B cell (primary cell): Measurements from ENCODE around the gene NPRL2. TPM values are rescaled to one million over a fixed set of nuclear protein-coding genes. Genes with fewer than 3 reads are reported as not detected.

Source experiments
- ATAC-seq: fragments of 200-7000 bp; cut with Tn5 transposase; one replicate; pipeline ENCODE4 v1.10.0; 2021; ENCODE audit warnings: low read depth, mild to moderate bottlenecking, moderate number of reproducible peaks, moderate library complexity
- CTCF ChIA-PET: fragments of 350-600 bp; sonication (Branson Sonifier 250); formaldehyde crosslinking; loops from one replicate; lab custom pipeline; 2021; ENCODE audit warnings: antibody characterized with exemption, inconsistent platforms; lab: Charles Lee
- POLR2A ChIA-PET: fragments of 350-600 bp; sonication (Branson Sonifier 250); formaldehyde crosslinking; loops from one replicate; lab custom pipeline; 2021; ENCODE audit warnings: antibody characterized with exemption; lab: Charles Lee
- DNase-seq: peaks from one replicate; pipeline ENCODE4 v3.0.0; 2013
- H2AFZ ChIP-seq: 2 replicates; pipeline ENCODE4 v1.6.1; 2012; ENCODE audit warnings: mild to moderate bottlenecking, low read depth, low read length; ENCODE audit not compliant: insufficient read depth, poor library complexity, severe bottlenecking
- H3K27ac ChIP-seq, 2 donors: 1 replicate in 1 of 2; 2 replicates in 1 of 2; pipeline ENCODE4 v1.5.1; 2012 to 2013; ENCODE audit warnings: low read length in 2 of 2, mild to moderate bottlenecking in 2 of 2, moderate library complexity in 1 of 2
- H3K27me3 ChIP-seq, 4 experiments: fragments of 200-600 bp in 1 of 4; sonication (generic) in 1 of 4; replicated peaks in 1 of 4; 1 replicate in 2 of 4; 2 replicates in 2 of 4; pipeline versions ENCODE4 v1.6.1 to v1.7.0; 2013 to 2016; ENCODE audit warnings: low read length in 3 of 4, mild to moderate bottlenecking in 2 of 4, mixed read lengths in 1 of 4, moderate library complexity in 1 of 4; ENCODE audit not compliant: insufficient read depth in 4 of 4, control insufficient read depth in 3 of 4; ENCODE audit errors: control extremely low read depth in 1 of 4
- H3K36me3 ChIP-seq, 2 experiments: replicated peaks in 1 of 2; 1 replicate in 1 of 2; 2 replicates in 1 of 2; pipeline versions ENCODE4 v1.6.1 to v1.7.1; 2013; ENCODE audit warnings: low read length in 1 of 2; ENCODE audit not compliant: insufficient read depth in 2 of 2, control insufficient read depth in 1 of 2; ENCODE audit errors: control extremely low read depth in 1 of 2, extremely low read depth in 1 of 2
- H3K4me1 ChIP-seq, 2 donors: fragments of 200-600 bp in 1 of 2; sonication (generic) in 1 of 2; 1 replicate in 1 of 2; 2 replicates in 1 of 2; pipeline versions ENCODE4 v1.5.1 to v1.6.1; 2013 to 2017; ENCODE audit warnings: low read length in 2 of 2; ENCODE audit not compliant: control insufficient read depth in 2 of 2, insufficient read depth in 2 of 2
- H3K4me2 ChIP-seq: replicated peaks from 2 replicates; pipeline ENCODE3; 2012; ENCODE audit warnings: mild to moderate bottlenecking, low read depth, low read length; ENCODE audit not compliant: poor library complexity, severe bottlenecking
- H3K4me3 ChIP-seq, 5 experiments: fragments of 200-600 bp in 1 of 5; sonication (generic) in 1 of 5; 1 replicate in 3 of 5; 2 replicates in 2 of 5; pipeline versions ENCODE4 v1.5.1 to v1.7.0; 2011 to 2016; ENCODE audit warnings: low read length in 4 of 5, mild to moderate bottlenecking in 4 of 5, low read depth in 2 of 5, control low read depth in 1 of 5, moderate library complexity in 1 of 5; ENCODE audit not compliant: insufficient read depth in 1 of 5; ENCODE audit errors: control extremely low read depth in 1 of 5, extremely low read depth in 1 of 5
- H3K79me2 ChIP-seq: fragments of 200-600 bp; sonication (generic); one replicate; pipeline ENCODE4 v1.6.0; 2016; ENCODE audit warnings: low read length; ENCODE audit not compliant: control insufficient read depth, insufficient read depth
- H3K9ac ChIP-seq: fragments of 200-600 bp; sonication (generic); 2 replicates; pipeline ENCODE4 v1.6.1; 2017; ENCODE audit warnings: mild to moderate bottlenecking, low read length, moderate library complexity
- H3K9me3 ChIP-seq, 3 donors: one replicate each; pipeline versions ENCODE4 v1.6.1 to v1.7.1; 2013; ENCODE audit warnings: low read length in 2 of 3; ENCODE audit not compliant: control insufficient read depth in 2 of 3, insufficient read depth in 1 of 3; ENCODE audit errors: control extremely low read depth in 1 of 3
- H4K20me1 ChIP-seq: 2 replicates; pipeline ENCODE4 v1.6.0; 2012; ENCODE audit warnings: mild to moderate bottlenecking, low read length; ENCODE audit not compliant: insufficient read depth, control insufficient read depth, poor library complexity, severe bottlenecking
- H3K27ac Mint-ChIP-seq: one replicate; pipeline ENCODE4 v1.8.0; 2021; ENCODE audit warnings: mixed read lengths
- H3K27me3 Mint-ChIP-seq: one replicate; pipeline ENCODE4 v1.8.0; 2021; ENCODE audit warnings: mixed read lengths
- H3K4me1 Mint-ChIP-seq: one replicate; pipeline ENCODE4 v1.8.0; 2021; ENCODE audit warnings: mixed read lengths
- H3K4me3 Mint-ChIP-seq: one replicate; pipeline ENCODE4 v1.8.0; 2021; ENCODE audit warnings: mixed read lengths
- H3K9me3 Mint-ChIP-seq: one replicate; pipeline ENCODE4 v1.8.0; 2022; ENCODE audit warnings: mixed read lengths; ENCODE audit not compliant: insufficient read depth
- CTCF ChIP-seq: fragments of 200-600 bp; IDR thresholded peaks from one replicate; pipeline ENCODE4 v1.8.0; 2022; ENCODE audit warnings: antibody characterized with exemption, mild to moderate bottlenecking
- EZH2 ChIP-seq: IDR thresholded peaks from 2 replicates; pipeline ENCODE4 v1.6.1; 2012; ENCODE audit warnings: borderline replicate concordance, low read depth, mild to moderate bottlenecking, moderate library complexity, low read length; ENCODE audit not compliant: insufficient read depth, poor library complexity, severe bottlenecking
- WGBS: methylation state at CpG from one replicate; pipeline ENCODE4 v1.1.5; 2013; ENCODE audit warnings: missing lambda C conversion rate; ENCODE audit not compliant: insufficient coverage; 5-methylcytosine and 5-hydroxymethylcytosine counted together
- intact Hi-C: fragments of 100-400 bp; cut with micrococcal nuclease; formaldehyde crosslinking; loops from one replicate; pipeline ENCODE4 v1.10.0; 2022
- polyA plus RNA-seq: library from polyadenylated mRNA; depleted of rRNA; stranded (reverse); fragments of >200 nt; gene quantifications from 2 replicates; pipeline ENCODE4 v1.2.3, GENCODE V29; 2012
- total RNA-seq, 2 donors: library from RNA; stranded (reverse); fragments of 120-200 nt in 1 of 2; gene quantifications; 1 replicate in 1 of 2; 2 replicates in 1 of 2; pipeline versions ENCODE4 v1.2.3 to v1.2.4, GENCODE V29; 2013 to 2022

The NPRL2 gene
- total and polyA plus RNA-seq, 2 donors (not counting 1 experiment from before 2014, with no cell fraction given) = 31.3 to 64.6 TPM

GRCh38 chr3:50325497-50326181, 24.9 kb downstream of the NPRL2 start:
- H4K20me1 ChIP-seq = peaks cover 11% of the 10 kb centered on the region
- Mint-ChIP-seq H3K4me1 (peaks cover 34% of the 10 kb centered on the region), H3K27me3 (no peaks in the 10 kb centered on the region), H3K4me3 (peak overlapping the region; percentile 26), H3K9me3 (no peaks in the 10 kb centered on the region), H3K27ac (no peak overlapping the region)
- peaks cover 20 to 36% of the 10 kb centered on the region in 2 donors for H3K4me1 ChIP-seq
- peaks cover 0 to 33% of the 10 kb centered on the region in 2 experiments for H3K36me3 ChIP-seq
- H3K27me3 ChIP-seq = no peaks in the 10 kb centered on the region
- WGBS = 96% methylated on average over 6 of the region's 11 CpGs
- H3K79me2 ChIP-seq = peaks cover 26% of the 10 kb centered on the region
- ChIA-PET CTCF (interaction anchor here (1.5 to 3.4 kb wide), 7 partner anchors 10 to 99 kb away, joined by 4 to 28 read pairs (median 11); partner anchors contain the start of genes HYAL3, IFRD2 and NAA80), POLR2A (interaction anchor here (1.2 to 2.9 kb wide), 2 partner anchors 11 to 12 kb away, joined by 3 to 16 read pairs; no protein-coding TSS in a partner anchor)
- peaks cover 0 to 3% (median 0%) of the 10 kb centered on the region in 3 donors for H3K9me3 ChIP-seq
- H3K4me3 ChIP-seq = no peak overlapping the region
- intact Hi-C loops = no loop called here
- no peak for DNase-seq
- H3K27ac ChIP-seq = no peak overlapping the region
- no peak for TF ChIP-seq CTCF
- no peak for TF ChIP-seq EZH2
- no peak for ATAC-seq
- H3K9ac ChIP-seq = no peak overlapping the region
- no peak overlapping the region for H2AFZ ChIP-seq
- H3K4me2 ChIP-seq = no peak overlapping the region

GRCh38 chr3:50325113-50325480, 25.5 kb downstream of the NPRL2 start:
- no peak overlapping the region for H3K4me2 ChIP-seq
- no peaks in the 10 kb centered on the region for H3K27me3 ChIP-seq
- CTCF ChIA-PET = interaction anchor here (0.7 to 3.1 kb wide), 11 partner anchors 10 to 99 kb away, joined by 3 to 28 read pairs (median 6); partner anchors contain the start of genes HYAL3, IFRD2 and NAA80
- peaks cover 25 to 41% of the 10 kb centered on the region in 2 donors for H3K4me1 ChIP-seq
- Mint-ChIP-seq H3K9me3 (no peaks in the 10 kb centered on the region), H3K27ac (no peak overlapping the region), H3K4me3 (peak overlapping the region; percentile 26), H3K27me3 (no peaks in the 10 kb centered on the region), H3K4me1 (peaks cover 39% of the 10 kb centered on the region)
- H3K36me3 ChIP-seq = peaks cover 0 to 27% of the 10 kb centered on the region in 2 experiments
- TF ChIP-seq CTCF (no peak), EZH2 (no peak)
- no peak overlapping the region for H3K4me3 ChIP-seq
- no peak overlapping the region for H3K9ac ChIP-seq
- intact Hi-C loops = no loop called here
- H2AFZ ChIP-seq = no peak overlapping the region
- no peak for ATAC-seq
- peaks cover 11% of the 10 kb centered on the region for H4K20me1 ChIP-seq
- no CpG with 5 or more reads among the region's 2 CpGs for WGBS
- no peak for DNase-seq
- POLR2A ChIA-PET = interaction anchor here (2.9 kb wide), 1 partner anchor 12 kb away, joined by 16 read pairs; no protein-coding TSS in a partner anchor
- H3K27ac ChIP-seq = no peak overlapping the region
- H3K9me3 ChIP-seq = peaks cover 0 to 3% (median 0%) of the 10 kb centered on the region in 3 donors
- H3K79me2 ChIP-seq = peaks cover 21% of the 10 kb centered on the region
